IMR-90 (cell line): ENCODE measurements around the gene ELANE. TPM values are rescaled to one million over a fixed set of nuclear protein-coding genes. Genes with fewer than 3 reads are reported as not detected.

Experiments
- ATAC-seq: fragments of 200-7000 bp; cut with Tn5 transposase; 2 replicates; pipeline ENCODE4 v1.9.1; 2020; ENCODE audit warnings: low read depth, mild to moderate bottlenecking, moderate library complexity
- BruUV-seq: library from RNA; stranded (reverse); fragments of 400-500 nt; replicated peaks from 2 replicates; lab custom pipeline; 2021; lab: Mats Ljungman, UMichigan
- CTCF ChIA-PET: fragments of 300-600 bp; formaldehyde crosslinking; extraction: SDS; loops from one replicate; lab custom pipeline; 2021; ENCODE audit warnings: antibody characterized with exemption; lab: Yijun Ruan, JAX
- POLR2A ChIA-PET: fragments of 300-600 bp; sonication (Branson Sonifier 250); formaldehyde crosslinking; loops from one replicate; lab custom pipeline; 2022; ENCODE audit warnings: antibody characterized with exemption; ENCODE audit not compliant: unreplicated experiment; lab: Charles Lee
- DNase-seq: peaks from one replicate; pipeline ENCODE4 v3.0.0; 2013
- H2AFZ ChIP-seq: replicated peaks from 2 replicates; pipeline ENCODE3; 2013; ENCODE audit warnings: low read length, mild to moderate bottlenecking; ENCODE audit not compliant: poor library complexity
- H2AK5ac ChIP-seq: 2 replicates; pipeline ENCODE4 v1.6.1; 2013; ENCODE audit warnings: low read depth, low read length, inconsistent platforms
- H2AK9ac ChIP-seq: replicated peaks from 2 replicates; pipeline ENCODE3; 2013; ENCODE audit warnings: mild to moderate bottlenecking, low read depth, low read length, moderate library complexity; ENCODE audit not compliant: poor library complexity
- H2BK120ac ChIP-seq: 2 replicates; pipeline ENCODE4 v1.6.1; 2013; ENCODE audit warnings: low read depth, low read length, inconsistent platforms
- H2BK15ac ChIP-seq: 3 replicates; pipeline ENCODE4 v1.6.1; 2013; ENCODE audit warnings: low read depth, low read length, inconsistent platforms
- H2BK20ac ChIP-seq: 2 replicates; pipeline ENCODE4 v1.6.1; 2013; ENCODE audit warnings: low read depth, mild to moderate bottlenecking, inconsistent platforms, low read length, moderate library complexity
- H2BK5ac ChIP-seq: 2 replicates; pipeline ENCODE4 v1.6.1; 2013; ENCODE audit warnings: mild to moderate bottlenecking, low read depth, low read length, inconsistent platforms; ENCODE audit not compliant: poor library complexity, severe bottlenecking
- H3K14ac ChIP-seq: replicated peaks from 2 replicates; pipeline ENCODE4 v1.6.1; 2013; ENCODE audit warnings: low read depth, low read length, inconsistent platforms
- H3K18ac ChIP-seq: 2 replicates; pipeline ENCODE4 v1.6.1; 2013; ENCODE audit warnings: low read depth, low read length, control low read depth
- H3K23ac ChIP-seq: 2 replicates; pipeline ENCODE4 v1.6.1; 2013; ENCODE audit warnings: low read depth, low read length, inconsistent platforms
- H3K27ac ChIP-seq: 2 replicates; pipeline ENCODE4 v1.5.1; 2013; ENCODE audit warnings: mild to moderate bottlenecking, control low read depth, low read length; ENCODE audit not compliant: insufficient read depth
- H3K27me3 ChIP-seq: 2 replicates; pipeline ENCODE4 v1.6.1; 2013; ENCODE audit warnings: low read length; ENCODE audit not compliant: control insufficient read depth, insufficient read depth
- H3K36me3 ChIP-seq: 2 replicates; pipeline ENCODE4 v1.6.1; 2013; ENCODE audit warnings: low read length, mixed read lengths; ENCODE audit not compliant: control insufficient read depth, insufficient read depth
- H3K4ac ChIP-seq: 2 replicates; pipeline ENCODE4 v1.6.1; 2013; ENCODE audit warnings: low read depth, low read length, inconsistent platforms
- H3K4me1 ChIP-seq: 2 replicates; pipeline ENCODE4 v1.6.1; 2013; ENCODE audit warnings: low read length, mixed read lengths; ENCODE audit not compliant: control insufficient read depth, insufficient read depth
- H3K4me2 ChIP-seq: 2 replicates; pipeline ENCODE4 v1.6.1; 2013; ENCODE audit warnings: low read depth, mild to moderate bottlenecking, control low read depth, low read length, moderate library complexity
- H3K4me3 ChIP-seq: 2 replicates; pipeline ENCODE4 v1.5.1; 2013; ENCODE audit warnings: low read depth, mild to moderate bottlenecking, control low read depth, low read length, moderate library complexity; ENCODE audit not compliant: insufficient read depth
- H3K56ac ChIP-seq: 2 replicates; pipeline ENCODE4 v1.6.1; 2013; ENCODE audit warnings: low read length, inconsistent platforms; ENCODE audit not compliant: insufficient read depth; ENCODE audit errors: extremely low read depth
- H3K79me1 ChIP-seq, 2 experiments: 2 replicates each; pipeline ENCODE4 v1.6.1; 2013; ENCODE audit warnings: low read length in 2 of 2, inconsistent platforms in 1 of 2, low read depth in 1 of 2
- H3K9ac ChIP-seq: 2 replicates; pipeline ENCODE4 v1.6.1; 2013; ENCODE audit warnings: low read depth, low read length, control low read depth
- H3K9me1 ChIP-seq: 2 replicates; pipeline ENCODE4 v1.6.1; 2013; ENCODE audit warnings: low read length, inconsistent platforms; ENCODE audit not compliant: insufficient read depth
- H3K9me3 ChIP-seq: 2 replicates; pipeline ENCODE4 v1.6.1; 2013; ENCODE audit warnings: low read length; ENCODE audit not compliant: control insufficient read depth, insufficient read depth
- H4K20me1 ChIP-seq: 2 replicates; pipeline ENCODE4 v1.6.1; 2013; ENCODE audit warnings: low read length, inconsistent platforms; ENCODE audit not compliant: insufficient read depth
- H4K5ac ChIP-seq: 2 replicates; pipeline ENCODE4 v1.6.1; 2013; ENCODE audit warnings: mild to moderate bottlenecking, low read depth, low read length, control low read depth
- H4K8ac ChIP-seq, 2 experiments: 2 replicates each; pipeline ENCODE4 v1.6.1; 2013; ENCODE audit warnings: low read depth in 2 of 2, low read length in 2 of 2, control low read depth in 1 of 2, inconsistent platforms in 1 of 2
- H4K91ac ChIP-seq: 2 replicates; pipeline ENCODE4 v1.6.1; 2013; ENCODE audit warnings: low read depth, low read length, inconsistent platforms; ENCODE audit not compliant: insufficient read depth
- CEBPB ChIP-seq: IDR thresholded peaks from 2 replicates; pipeline ENCODE4 v1.6.1; 2012; ENCODE audit warnings: low read depth, low read length, improper control_type of control experiment
- WGBS, 2 experiments: methylation state at CpG; one replicate each; pipeline versions ENCODE4 v1.1.5 to v1.1.7; 2013; ENCODE audit warnings: missing lambda C conversion rate in 2 of 2; ENCODE audit not compliant: insufficient read length in 1 of 2; ENCODE audit errors: extremely low coverage in 2 of 2; 5-methylcytosine and 5-hydroxymethylcytosine counted together
- dilution Hi-C: fragments of 300-500 bp; cut with HindIII; formaldehyde crosslinking; loops from one replicate; pipeline ENCODE4 v1.14.3; 2018; ENCODE audit warnings: low sequenced_read_pairs; ENCODE audit not compliant: unreplicated experiment
- in situ Hi-C: fragments of 300-500 bp; cut with MboI; formaldehyde crosslinking; loops from 3 replicates; pipeline ENCODE4 v1.14.3; 2019; ENCODE audit warnings: low sequenced_read_pairs, inconsistent platforms, mixed read lengths
- intact Hi-C: fragments of 100-400 bp; cut with micrococcal nuclease; formaldehyde crosslinking; loops from 2 replicates; pipeline ENCODE4 v1.10.0; 2022
- polyA plus RNA-seq, 3 experiments: library from polyadenylated mRNA; depleted of rRNA; stranded (reverse); fragments of >200 nt; gene quantifications; 2 replicates each; pipeline ENCODE4 v1.2.3, GENCODE V29; 2012; ENCODE audit warnings: low replicate concordance in 1 of 3
- total RNA-seq: library from RNA; depleted of rRNA; stranded (reverse); fragments of >200 nt; gene quantifications from 2 replicates; pipeline ENCODE4 v1.2.3, GENCODE V29; 2012

Gene ELANE
- total and polyA plus RNA-seq, 2 of the 4 experiments (the other 2 are of a cell fraction) = 0.27 TPM; not detected in 1

GRCh38 chr19:858284-858683, 6.2 kb downstream of the ELANE start:
- Histone ChIP-seq H3K56ac (no peak overlapping the region), H3K23ac (no peak overlapping the region), H3K79me1 (no peaks in the 10 kb centered on the region), H4K5ac (no peak overlapping the region; the same call in 1 of the 2 replicates), H2AFZ (no peak overlapping the region), H2BK20ac (no peak overlapping the region), H3K36me3 (no peaks in the 10 kb centered on the region), H3K4ac (no peak overlapping the region), H2AK5ac (no peak overlapping the region), H3K9me3 (no peaks in the 10 kb centered on the region), H2AK9ac (no peak overlapping the region), H4K20me1 (no peaks in the 10 kb centered on the region; the same call in 1 of the 2 replicates), H2BK15ac (no peak overlapping the region), H3K27me3 (peaks cover 2% of the 10 kb centered on the region; the same call in 1 of the 2 replicates), H3K9ac (no peak overlapping the region), H3K27ac (no peak overlapping the region), H3K18ac (no peak overlapping the region), H4K8ac (no peak overlapping the region), H3K4me2 (no peak overlapping the region), H3K4me1 (peaks cover 3% of the 10 kb centered on the region; the same call in 1 of the 2 replicates), H3K9me1 (no peaks in the 10 kb centered on the region), H3K4me3 (no peak overlapping the region), H2BK5ac (no peak overlapping the region), H3K14ac (no peak overlapping the region), H4K91ac (no peak overlapping the region), H2BK120ac (no peak overlapping the region)
- TF ChIP-seq CEBPB = no peak
- no TSS peak for BruUV-seq
- ChIA-PET POLR2A (no interaction called here), CTCF (no interaction called here)
- intact Hi-C loops (loop anchor here (5.0 kb wide), 1 partner anchor 86 kb away; no protein-coding TSS in a partner anchor), in situ Hi-C loops (loop anchor here (5.0 kb wide), 1 partner anchor 139 kb away; no protein-coding TSS in a partner anchor), dilution Hi-C loops (no loop called here)
- no peak for ATAC-seq
- DNase-seq = no peak
- WGBS, 2 experiments = 100% methylated on average over 1 of the region's 9 CpGs; no CpG with 5 or more reads in 1 of the 2 experiments
